ENCODE data around the gene CAPG.
"Not testable (repeated sequence)": the region's sequence is repeated elsewhere in the genome, so short reads cannot be mapped to it uniquely, and the experiment has no call there.

Gene CAPG

DNA sequence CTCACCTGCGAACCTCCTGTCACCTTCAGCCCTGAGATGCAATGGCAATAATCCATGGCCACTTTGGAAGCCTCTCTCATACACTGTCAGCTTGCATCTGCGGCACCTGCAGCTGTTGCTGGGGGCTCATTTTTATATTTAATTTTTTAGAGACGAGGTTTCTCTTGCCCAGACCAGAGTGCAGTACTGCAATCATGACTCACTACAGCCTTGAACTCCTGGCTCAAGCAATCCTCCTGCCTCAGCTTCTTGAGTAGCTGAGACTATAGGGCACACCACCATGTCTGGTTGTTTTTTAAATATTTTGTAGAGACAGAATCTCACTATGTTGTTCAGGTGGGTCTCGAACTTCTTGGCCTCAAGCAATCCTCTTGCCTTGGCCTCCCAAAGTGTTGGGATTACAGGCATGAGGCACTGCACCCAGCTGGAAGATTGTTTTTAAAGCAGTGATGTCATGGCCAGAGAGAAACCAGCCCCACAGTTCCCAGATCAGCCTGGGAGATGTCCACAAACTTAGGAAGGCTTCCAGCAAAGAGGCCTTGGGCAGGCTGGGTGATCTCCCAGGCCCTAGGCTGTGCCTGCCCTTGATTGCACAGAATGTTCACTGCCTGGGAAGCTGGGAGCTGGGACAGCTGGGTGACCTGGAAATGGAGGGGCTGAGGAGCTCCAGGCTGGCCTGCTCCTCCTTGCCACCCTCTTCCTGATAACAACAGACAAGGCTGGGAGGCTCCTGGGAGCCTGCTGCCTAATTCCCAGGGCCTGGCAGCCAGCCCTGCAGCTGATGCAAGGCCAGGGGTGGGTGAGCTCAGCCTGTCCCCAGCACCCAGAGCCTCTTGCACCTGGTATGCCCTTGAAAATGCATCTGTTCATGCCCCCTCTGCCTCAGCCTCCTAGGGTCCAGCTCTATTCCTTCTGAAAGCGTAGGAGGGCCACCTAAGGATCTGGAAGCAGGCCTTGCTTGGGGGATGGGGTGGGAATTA is 35.4 kb upstream of the CAPG start:
- TF ChIP-seq, protein P1, sequence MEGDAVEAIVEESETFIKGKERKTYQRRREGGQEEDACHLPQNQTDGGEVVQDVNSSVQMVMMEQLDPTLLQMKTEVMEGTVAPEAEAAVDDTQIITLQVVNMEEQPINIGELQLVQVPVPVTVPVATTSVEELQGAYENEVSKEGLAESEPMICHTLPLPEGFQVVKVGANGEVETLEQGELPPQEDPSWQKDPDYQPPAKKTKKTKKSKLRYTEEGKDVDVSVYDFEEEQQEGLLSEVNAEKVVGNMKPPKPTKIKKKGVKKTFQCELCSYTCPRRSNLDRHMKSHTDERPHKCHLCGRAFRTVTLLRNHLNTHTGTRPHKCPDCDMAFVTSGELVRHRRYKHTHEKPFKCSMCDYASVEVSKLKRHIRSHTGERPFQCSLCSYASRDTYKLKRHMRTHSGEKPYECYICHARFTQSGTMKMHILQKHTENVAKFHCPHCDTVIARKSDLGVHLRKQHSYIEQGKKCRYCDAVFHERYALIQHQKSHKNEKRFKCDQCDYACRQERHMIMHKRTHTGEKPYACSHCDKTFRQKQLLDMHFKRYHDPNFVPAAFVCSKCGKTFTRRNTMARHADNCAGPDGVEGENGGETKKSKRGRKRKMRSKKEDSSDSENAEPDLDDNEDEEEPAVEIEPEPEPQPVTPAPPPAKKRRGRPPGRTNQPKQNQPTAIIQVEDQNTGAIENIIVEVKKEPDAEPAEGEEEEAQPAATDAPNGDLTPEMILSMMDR (IDR thresholded peaks at IDR 0.05; ENCODE audit: borderline replicate concordance, insufficient read depth, low read depth, low read length), result no peak
- H3K4me3 ChIP-seq (ENCODE audit: low read depth, low read length), result no peak overlapping the region

DNA sequence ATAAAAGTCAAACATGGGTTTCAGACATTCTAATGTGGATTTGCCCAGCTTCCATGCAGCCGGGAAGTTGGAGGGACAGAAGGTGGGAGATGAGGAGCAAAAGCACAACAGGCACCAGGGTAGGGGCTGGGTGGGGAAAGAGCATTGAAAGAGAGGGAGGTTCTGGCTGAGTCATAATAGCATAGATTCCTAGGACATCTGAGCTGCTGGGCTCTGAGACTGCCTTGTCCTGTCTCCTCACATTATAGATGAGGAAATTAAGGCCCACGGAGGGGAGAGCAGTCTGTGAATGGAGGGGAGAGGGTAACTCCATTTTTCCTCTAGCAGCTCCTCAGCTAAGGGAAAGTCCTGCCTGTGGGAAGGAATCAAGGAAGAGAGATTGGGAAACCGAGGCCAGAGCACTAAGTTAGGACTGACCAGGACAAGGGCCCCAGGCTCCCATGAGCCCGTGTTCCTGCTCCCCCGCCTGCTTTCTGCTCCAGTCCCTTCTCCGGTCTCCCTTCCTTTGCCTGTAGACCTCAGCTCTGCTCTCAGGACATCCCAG is 34.5 kb upstream of the CAPG start:
- TF ChIP-seq, protein P1 (IDR thresholded peaks at IDR 0.05; ENCODE audit: borderline replicate concordance, insufficient read depth, low read depth, low read length), result no peak
- no peak overlapping the region for H3K4me3 ChIP-seq (ENCODE audit: low read depth, low read length)

DNA sequence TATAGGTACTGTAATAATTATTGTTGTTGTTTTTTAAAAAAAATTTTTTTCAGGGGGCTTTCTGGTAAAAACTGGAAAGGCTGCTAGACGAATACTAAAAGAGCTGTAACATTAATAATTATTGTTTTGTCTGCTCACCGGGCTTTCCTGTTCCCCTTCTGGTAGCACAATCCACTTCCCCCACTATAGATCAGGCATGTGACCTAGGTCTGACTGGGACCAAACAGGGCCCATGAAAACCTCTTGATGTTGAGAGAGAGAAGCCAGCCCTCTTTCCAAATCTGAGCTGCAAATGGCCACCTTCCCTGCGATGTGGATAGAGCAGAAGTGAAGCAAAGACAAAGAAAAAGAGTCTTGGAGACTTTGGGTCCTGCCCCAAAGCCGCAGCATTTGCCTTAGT is 31.7 kb upstream of the CAPG start:
- TF ChIP-seq, protein P1 (IDR thresholded peaks at IDR 0.05; ENCODE audit: borderline replicate concordance, insufficient read depth, low read depth, low read length), result no peak
- H3K4me3 ChIP-seq (ENCODE audit: low read depth, low read length), result no peak overlapping the region

DNA sequence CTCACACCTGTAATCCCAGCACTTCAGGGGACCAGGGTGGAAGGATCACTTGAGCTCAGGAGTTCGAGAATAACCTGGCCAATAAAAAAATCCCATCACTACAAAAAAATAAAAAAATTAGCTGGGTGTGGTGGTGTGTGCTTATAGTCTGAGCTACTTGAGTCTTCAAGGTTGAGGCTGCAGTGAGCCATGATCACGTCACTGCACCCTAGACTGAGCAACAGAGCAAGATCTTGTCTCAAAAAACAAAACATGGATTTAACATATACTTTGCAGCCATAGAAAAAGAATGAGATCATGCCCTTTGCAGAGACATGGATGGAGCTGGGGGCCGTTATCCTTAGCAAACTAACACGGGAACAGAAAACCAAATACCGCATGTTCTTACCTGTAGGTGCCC is 30.6 kb upstream of the CAPG start:
- H3K4me3 ChIP-seq (ENCODE audit: low read depth, low read length), result no peak overlapping the region
- TF ChIP-seq, protein P1 (IDR thresholded peaks at IDR 0.05; ENCODE audit: borderline replicate concordance, insufficient read depth, low read depth, low read length), result no peak

DNA sequence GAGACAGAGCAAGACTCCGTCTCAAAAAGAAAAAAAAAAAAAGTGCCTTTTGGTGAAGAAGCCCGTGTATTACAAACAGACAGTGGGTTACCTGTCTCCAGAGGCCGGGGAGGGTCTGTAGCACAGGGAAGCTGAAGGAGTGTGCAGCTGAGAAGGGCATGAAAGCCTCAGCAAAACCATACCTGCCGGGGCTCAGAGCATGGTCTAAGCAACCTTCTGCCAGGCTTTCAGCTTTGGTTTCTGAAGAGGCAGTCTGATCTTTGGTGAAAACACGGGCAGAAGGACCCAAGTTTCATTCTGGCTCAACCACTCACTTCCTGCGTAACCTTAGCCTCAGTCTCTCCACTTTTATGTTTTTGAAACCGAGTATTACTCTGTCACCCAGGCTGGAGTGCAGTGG is 29.8 kb upstream of the CAPG start:
- TF ChIP-seq, protein P1 (IDR thresholded peaks at IDR 0.05; ENCODE audit: borderline replicate concordance, insufficient read depth, low read depth, low read length), result no peak
- no peak overlapping the region for H3K4me3 ChIP-seq (ENCODE audit: low read depth, low read length)

DNA sequence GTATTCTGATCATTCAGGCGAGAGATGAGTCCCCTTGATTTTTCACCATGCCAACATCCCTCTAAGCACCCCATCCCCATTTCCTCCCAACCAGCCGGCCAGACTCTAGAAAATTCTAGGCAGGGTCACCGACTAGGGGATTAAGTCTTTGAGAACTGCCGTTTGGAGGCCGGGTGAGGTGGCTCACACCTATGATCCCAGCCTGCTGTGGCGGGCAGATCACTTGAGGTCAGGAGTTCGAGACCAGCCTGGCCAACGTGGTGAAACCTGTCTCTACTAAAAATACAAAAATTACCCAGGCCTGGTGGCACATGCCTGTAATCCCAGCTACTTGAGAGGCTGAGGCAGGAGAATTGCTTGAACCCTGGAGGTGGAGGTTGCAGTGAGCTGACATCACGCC is 29.4 kb upstream of the CAPG start:
- H3K4me3 ChIP-seq (ENCODE audit: low read depth, low read length), result not testable (repeated sequence)

DNA sequence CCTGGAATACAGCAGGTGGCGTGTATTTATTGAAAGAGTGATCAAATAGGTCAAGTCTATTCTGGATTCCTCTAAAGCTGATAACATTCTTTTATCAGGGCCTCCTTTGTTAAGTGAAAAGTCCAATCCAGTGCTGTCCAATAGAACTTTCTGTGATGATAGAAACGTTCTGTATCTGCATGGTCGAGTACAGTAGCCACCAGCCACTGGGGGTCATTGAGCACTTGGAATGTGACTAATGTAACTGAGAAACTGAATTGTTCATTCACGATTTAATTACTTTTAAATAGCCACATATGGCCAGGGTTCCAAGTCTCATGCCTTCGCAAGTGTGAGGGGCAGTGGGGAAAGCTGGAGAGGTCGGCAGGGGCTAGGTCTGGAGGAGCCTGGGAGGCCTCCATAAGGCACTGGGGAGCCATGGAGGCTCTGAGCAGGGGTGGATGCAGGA is 28.9 kb upstream of the CAPG start:
- TF ChIP-seq, protein P1 (IDR thresholded peaks at IDR 0.05; ENCODE audit: borderline replicate concordance, insufficient read depth, low read depth, low read length), result no peak
- H3K4me3 ChIP-seq (ENCODE audit: low read depth, low read length), result no peak overlapping the region

Measured in GM12875 (cell line).